T-helper 1 cell treated with Interleukin-12 subunit alpha and Interleukin-12 subunit beta and Interleukin-4 antibody, amounts not matched to agents 30 μg/mL and 1 μg/mL, for 36 hours (primary cell): ENCODE data around the gene VGLL4.
"Not testable (repeated sequence)": the region's sequence is repeated elsewhere in the genome, so short reads cannot be mapped to it uniquely, and the experiment has no call there.

ENCODE experiments used
- H3K27ac Mint-ChIP-seq: one replicate; pipeline ENCODE4 v1.8.0; 2021; ENCODE audit warnings: mild to moderate bottlenecking, mixed read lengths
- H3K27me3 Mint-ChIP-seq: one replicate; pipeline ENCODE4 v1.8.0; 2021; ENCODE audit warnings: low read depth, mixed read lengths
- H3K36me3 Mint-ChIP-seq: one replicate; pipeline ENCODE4 v1.8.0; 2021; ENCODE audit warnings: low read depth, mixed read lengths
- H3K4me1 Mint-ChIP-seq: one replicate; pipeline ENCODE4 v1.8.0; 2021; ENCODE audit warnings: low read depth, mixed read lengths
- H3K4me3 Mint-ChIP-seq: one replicate; pipeline ENCODE4 v1.8.0; 2021; ENCODE audit warnings: mild to moderate bottlenecking, moderate library complexity, mixed read lengths
- H3K9me3 Mint-ChIP-seq: one replicate; pipeline ENCODE4 v1.8.0; 2021; ENCODE audit warnings: mixed read lengths

Gene VGLL4

DNA sequence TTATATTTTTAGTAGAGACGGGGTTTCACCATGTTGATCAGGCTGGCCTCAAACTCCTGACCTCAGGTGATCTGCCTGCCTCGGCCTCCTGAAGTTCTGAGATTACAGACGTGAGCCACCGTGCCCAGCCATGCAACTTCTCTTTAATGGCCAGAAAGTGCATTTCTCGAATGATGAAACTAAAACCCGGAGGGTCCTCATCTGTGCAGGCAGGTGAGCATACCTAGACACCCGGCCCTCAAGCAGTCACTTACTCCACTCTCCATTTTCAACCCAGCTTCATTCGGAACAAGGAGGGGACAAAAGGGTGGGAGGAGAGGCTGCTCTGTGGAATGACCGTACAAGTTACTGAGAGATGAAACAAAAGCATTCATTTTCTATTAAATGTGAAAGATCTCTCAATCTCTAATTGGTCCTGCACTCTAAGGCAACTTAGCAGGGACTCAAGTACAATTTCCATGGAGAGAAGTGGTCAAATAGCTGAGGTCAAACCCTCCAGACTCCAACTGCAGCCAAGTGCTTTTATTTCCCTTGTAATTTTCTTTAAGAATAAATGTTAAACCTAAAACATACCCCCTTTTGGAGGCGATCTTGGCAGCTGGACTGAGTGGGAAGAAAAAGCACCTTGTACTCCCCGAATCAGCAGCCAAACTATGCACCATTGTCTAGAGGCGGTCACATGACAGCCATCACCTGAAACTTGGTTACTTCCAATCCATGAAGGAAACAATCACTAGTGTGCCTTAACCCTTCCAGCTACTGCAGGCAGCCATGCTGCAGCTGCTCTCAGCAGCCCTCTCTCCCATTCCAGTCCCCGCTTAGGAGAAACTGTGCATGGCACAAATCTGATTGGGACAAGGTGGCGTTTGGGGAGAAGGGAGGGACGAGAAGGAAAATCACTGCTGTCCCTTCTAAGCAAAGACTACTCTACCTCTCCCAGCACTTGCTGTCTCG is 62.2 kb downstream of the VGLL4 start:
- Mint-ChIP-seq H3K27me3 (no peaks in the 10 kb centered on the region), H3K36me3 (peaks cover 8% of the 10 kb centered on the region), H3K4me1 (peaks cover 23% of the 10 kb centered on the region), H3K4me3 (no peak overlapping the region), H3K27ac (no peak overlapping the region), H3K9me3 (no peaks in the 10 kb centered on the region)

DNA sequence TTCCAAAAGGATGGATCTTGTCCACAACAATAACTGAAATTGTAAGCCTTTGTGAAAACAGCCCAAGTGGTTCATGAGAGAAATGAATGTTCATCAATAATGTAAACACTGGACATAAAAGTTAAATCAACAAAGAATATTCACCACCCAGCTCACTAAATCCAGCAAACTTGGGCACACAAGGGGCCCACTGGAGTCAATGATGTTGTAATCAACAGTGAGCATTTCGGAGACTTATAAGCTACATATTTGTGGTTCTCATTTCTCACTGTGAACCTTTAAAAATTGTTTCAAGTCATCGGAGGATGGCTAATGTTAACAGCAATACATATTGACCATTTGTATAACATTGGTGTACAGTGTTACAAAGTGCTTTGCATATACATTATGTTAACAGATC is 63.1 kb downstream of the VGLL4 start:
- Mint-ChIP-seq H3K4me3 (no peak overlapping the region), H3K4me1 (peaks cover 22% of the 10 kb centered on the region), H3K27me3 (no peaks in the 10 kb centered on the region), H3K36me3 (peaks cover 8% of the 10 kb centered on the region), H3K27ac (no peak overlapping the region), H3K9me3 (no peaks in the 10 kb centered on the region)

DNA sequence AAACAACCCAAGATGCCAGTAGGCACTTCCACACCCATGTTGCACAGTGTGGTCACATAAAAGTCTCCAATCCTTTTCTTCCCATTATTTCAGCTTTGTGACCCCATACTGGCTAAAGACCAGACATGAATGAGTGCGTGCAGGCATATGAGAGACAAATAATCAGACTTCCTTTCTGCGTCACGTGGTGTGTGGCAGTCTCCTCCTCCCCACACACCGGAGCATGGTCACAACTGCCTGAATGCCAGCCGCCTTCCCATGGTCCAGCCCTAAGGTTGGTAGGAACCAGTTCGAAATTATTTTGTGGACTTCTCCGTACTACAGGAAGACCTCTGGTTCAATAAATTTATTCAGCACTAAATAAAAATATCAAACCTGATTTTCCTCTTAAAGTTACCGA is 65.5 kb downstream of the VGLL4 start:
- Mint-ChIP-seq H3K9me3 (no peaks in the 10 kb centered on the region), H3K27me3 (no peaks in the 10 kb centered on the region), H3K27ac (no peak overlapping the region), H3K36me3 (peaks cover 10% of the 10 kb centered on the region), H3K4me1 (peaks cover 14% of the 10 kb centered on the region), H3K4me3 (no peak overlapping the region)

DNA sequence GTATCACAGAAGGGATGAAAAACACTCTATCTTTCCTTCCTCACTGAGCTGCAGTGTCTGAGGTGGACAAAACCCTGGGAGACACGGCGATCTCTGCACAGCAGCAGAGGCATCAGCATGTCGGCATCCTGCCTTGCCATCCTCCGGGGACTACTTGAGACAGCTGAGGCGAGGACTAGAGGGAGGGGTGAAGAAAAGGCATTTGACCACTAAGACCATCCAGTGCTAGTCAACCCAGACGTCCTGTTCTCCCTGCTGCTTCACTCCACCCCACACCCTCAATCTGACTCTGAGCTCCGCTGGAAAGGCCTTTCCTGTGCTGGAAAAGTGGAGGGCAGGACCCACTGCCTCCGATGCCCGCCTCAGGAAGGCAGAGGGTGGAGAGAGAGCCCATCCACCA is 67.3 kb downstream of the VGLL4 start:
- peaks cover 2% of the 10 kb centered on the region for H3K4me1 Mint-ChIP-seq
- H3K4me3 Mint-ChIP-seq = no peak overlapping the region
- no peaks in the 10 kb centered on the region for H3K9me3 Mint-ChIP-seq
- no peak overlapping the region for H3K27ac Mint-ChIP-seq
- peaks cover 8% of the 10 kb centered on the region for H3K36me3 Mint-ChIP-seq
- H3K27me3 Mint-ChIP-seq = no peaks in the 10 kb centered on the region

DNA sequence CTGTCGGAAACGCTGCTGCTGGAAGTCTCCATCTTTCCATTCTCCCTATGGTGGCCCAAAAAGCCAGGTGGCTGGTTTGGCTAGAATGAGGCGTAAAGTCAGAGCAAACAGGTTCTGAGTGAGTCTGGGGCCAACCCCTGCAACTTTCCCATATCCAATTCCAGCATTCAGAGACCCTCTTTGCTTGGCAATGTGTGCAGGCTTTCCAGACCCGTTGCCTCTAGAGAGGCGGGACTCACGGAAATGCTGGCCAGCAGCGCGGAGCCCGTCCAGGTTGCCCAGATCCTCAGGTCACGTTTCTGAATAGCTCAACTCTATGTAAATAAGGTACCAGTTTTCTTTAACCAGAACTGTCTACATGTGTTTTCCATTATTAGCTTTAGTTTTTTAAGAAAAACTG is 68.0 kb downstream of the VGLL4 start:
- no peak overlapping the region for H3K27ac Mint-ChIP-seq
- H3K27me3 Mint-ChIP-seq = no peaks in the 10 kb centered on the region
- no peak overlapping the region for H3K4me3 Mint-ChIP-seq
- H3K9me3 Mint-ChIP-seq = no peaks in the 10 kb centered on the region
- H3K36me3 Mint-ChIP-seq = peaks cover 8% of the 10 kb centered on the region
- H3K4me1 Mint-ChIP-seq = peaks cover 2% of the 10 kb centered on the region

DNA sequence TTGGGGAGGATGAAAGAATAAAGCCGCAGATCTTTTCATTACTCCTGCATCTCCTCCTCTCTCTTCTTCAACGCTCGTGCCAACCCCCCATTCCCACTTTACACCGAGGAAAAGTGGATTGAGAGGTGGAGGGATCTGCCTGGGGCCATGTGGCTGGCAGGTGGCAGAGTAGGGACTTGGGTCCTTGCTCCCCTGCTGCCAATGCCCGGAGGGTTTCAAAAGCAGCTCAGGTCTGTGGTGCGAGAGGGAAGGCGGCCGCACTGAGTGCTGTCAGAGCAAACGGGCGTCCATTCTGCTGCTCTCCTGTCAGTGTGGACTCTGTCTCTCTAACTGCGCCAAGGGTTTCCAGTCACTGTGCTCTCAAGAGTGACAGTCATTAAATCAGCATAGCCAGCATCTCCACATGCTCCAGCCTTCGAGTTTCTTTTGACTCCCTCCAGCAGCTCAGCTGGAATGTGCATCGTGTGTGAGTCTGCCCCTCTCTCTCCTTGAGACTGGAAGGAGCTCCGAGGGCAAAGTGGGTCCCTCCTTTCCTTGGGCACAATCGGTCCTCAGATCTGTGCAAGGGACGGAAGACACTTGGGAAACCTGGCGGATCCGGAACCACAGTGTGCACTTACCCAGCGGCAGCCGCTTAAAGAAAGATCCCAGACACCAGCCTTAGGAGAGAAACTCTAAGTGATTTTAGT is 68.6 kb downstream of the VGLL4 start:
- H3K27ac Mint-ChIP-seq = no peak overlapping the region
- H3K9me3 Mint-ChIP-seq = no peaks in the 10 kb centered on the region

DNA sequence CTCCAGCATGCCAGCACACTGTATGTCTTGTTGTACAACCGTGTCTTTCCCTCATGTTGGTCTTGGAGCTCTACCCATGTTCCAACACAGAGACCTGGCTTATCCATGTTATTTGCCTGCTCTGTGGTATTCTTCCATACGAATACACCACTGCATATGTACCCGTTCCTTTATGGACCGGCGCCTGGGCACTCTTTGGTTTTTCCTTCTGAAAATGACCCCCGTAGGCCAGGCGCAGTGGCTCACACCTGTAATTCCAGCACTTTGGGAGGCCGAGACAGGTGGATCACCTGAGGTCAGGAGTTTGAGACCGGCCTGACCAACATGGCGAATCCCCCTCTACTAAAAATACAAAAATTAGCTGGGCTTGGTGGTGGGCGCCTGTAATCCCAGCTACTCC is 71.1 kb downstream of the VGLL4 start:
- not testable (repeated sequence) for H3K27me3 Mint-ChIP-seq, H3K4me1 Mint-ChIP-seq, H3K4me3 Mint-ChIP-seq, H3K9me3 Mint-ChIP-seq, H3K36me3 Mint-ChIP-seq, H3K27ac Mint-ChIP-seq

More for the DNA sequence above, 68.6 kb downstream of the VGLL4 start:
- Mint-ChIP-seq H3K36me3 (peaks cover 5% of the 10 kb centered on the region), H3K4me3 (no peak overlapping the region), H3K27me3 (no peaks in the 10 kb centered on the region), H3K4me1 (no peaks in the 10 kb centered on the region)

DNA sequence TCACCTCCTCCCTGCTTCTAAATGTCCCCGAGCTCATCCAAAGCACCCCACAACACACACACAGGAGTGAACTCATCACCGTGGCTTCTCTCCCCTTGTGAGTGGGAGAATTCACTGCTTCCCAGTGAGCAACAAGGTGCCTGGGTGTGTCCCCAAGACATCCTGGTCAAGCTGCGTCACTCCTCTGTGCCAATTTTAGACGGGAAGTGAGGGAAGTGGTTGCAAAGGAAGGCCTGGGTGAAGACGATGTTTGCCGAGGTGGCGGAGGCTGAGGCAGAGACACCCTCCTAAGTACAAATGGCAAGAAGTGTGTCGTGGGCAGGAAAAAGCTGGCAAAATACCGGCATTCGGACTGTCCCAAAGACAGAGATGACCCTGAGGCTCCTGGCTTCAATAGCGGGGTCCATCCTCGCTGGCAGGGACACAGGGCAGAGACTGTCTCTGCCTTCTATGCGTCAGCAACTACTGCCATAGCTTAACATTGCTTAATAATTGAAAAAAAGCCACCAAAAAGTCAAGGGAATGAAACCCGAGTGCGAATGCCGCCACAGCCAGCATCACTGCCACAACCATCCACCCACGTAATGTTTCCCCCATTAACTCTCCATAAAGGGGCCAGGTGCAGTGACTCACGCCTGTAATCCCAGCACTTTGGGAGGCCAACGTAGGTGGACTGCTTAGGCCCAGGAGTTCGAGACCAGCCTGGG is 72.8 kb downstream of the VGLL4 start:
- Mint-ChIP-seq H3K4me1 (no peaks in the 10 kb centered on the region), H3K27ac (no peak overlapping the region), H3K36me3 (peaks cover 5% of the 10 kb centered on the region), H3K9me3 (no peaks in the 10 kb centered on the region), H3K27me3 (no peaks in the 10 kb centered on the region), H3K4me3 (no peak overlapping the region)

DNA sequence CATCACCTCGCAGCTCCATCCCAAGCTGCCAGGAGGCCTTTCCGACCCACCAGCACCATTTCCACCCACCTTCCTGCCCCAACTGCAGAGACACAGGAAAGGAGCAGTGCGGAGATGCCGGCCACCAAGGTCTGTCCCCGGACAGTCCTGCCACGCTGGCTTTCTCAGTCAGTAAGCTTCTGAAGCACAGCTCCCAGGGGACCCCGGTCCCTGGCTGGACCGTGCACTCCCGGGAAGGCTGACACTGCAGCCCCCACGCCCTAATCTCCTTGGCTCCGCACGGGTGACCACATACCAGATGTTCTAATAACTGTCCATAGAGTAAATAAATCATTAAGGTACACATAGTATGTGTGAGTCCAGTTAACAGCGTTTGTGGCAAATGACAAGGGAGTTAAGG is 73.5 kb downstream of the VGLL4 start:
- H3K9me3 Mint-ChIP-seq = no peaks in the 10 kb centered on the region
- no peak overlapping the region for H3K4me3 Mint-ChIP-seq
- peaks cover 5% of the 10 kb centered on the region for H3K36me3 Mint-ChIP-seq
- no peaks in the 10 kb centered on the region for H3K27me3 Mint-ChIP-seq
- H3K4me1 Mint-ChIP-seq = no peaks in the 10 kb centered on the region
- no peak overlapping the region for H3K27ac Mint-ChIP-seq

DNA sequence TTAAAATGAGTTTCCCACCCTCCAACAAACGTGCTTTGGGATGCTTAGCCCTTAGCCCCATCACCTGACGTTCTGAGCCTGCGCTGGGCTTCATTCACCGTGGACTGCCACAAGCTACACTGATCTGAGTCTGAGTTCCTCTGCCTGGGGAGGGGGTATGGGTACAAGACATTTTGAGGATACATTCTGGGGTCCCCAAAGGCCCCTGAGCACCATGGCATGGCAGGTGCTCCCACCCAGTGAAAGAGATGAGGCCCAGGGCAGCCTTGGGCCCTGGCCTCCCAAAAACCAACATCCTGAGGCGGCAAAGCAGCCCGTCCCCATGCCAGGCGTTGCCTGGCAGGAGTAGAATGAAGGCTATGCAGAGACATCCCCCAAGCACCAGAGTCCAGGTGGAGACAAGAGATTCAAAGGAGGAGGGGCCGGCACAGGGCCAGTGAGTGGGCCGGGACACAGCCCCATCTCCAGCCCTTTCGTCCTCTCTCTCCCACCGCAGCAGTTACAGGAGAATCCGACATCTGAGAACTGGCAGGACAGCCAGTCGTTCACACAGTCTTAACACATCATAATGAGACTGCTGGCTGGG is 74.5 kb downstream of the VGLL4 start:
- Mint-ChIP-seq H3K9me3 (no peaks in the 10 kb centered on the region), H3K27me3 (no peaks in the 10 kb centered on the region), H3K36me3 (peaks cover 3% of the 10 kb centered on the region), H3K27ac (no peak overlapping the region), H3K4me1 (no peaks in the 10 kb centered on the region), H3K4me3 (no peak overlapping the region)

DNA sequence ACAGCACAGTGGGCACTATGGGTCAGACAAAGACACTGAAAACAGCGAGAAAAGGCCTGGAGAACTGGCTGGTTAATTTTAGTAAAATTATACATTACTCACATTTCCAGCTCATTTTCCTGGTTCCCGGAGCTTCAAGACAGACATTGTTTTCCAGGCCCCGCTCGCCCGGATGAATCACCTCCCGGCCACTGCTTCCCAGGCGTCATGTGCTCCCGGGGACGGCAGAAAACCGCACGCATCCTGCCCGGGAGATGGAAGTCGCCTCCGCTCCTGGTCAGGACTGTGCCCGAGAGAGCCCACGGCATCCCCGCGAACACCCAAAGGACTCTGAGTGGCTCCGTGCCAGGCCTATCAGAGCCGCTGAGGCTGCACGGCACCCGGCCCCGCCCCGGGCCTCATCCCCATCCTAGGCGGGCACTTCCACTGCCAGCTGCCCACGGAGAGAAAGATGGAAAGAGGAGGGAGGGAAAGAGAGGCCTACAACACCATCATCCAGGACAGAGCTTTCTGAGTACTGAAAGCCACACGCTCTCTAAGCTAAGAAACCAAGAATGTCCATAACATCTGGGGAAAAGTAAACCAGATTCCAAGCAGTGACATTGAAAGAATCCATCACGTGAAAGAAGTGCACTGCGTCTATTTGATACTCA is 75.1 kb downstream of the VGLL4 start:
- peaks cover 5% of the 10 kb centered on the region for H3K36me3 Mint-ChIP-seq
- no peak overlapping the region for H3K27ac Mint-ChIP-seq
- H3K27me3 Mint-ChIP-seq = no peaks in the 10 kb centered on the region
- no peaks in the 10 kb centered on the region for H3K9me3 Mint-ChIP-seq
- no peak overlapping the region for H3K4me3 Mint-ChIP-seq
- H3K4me1 Mint-ChIP-seq = no peaks in the 10 kb centered on the region

DNA sequence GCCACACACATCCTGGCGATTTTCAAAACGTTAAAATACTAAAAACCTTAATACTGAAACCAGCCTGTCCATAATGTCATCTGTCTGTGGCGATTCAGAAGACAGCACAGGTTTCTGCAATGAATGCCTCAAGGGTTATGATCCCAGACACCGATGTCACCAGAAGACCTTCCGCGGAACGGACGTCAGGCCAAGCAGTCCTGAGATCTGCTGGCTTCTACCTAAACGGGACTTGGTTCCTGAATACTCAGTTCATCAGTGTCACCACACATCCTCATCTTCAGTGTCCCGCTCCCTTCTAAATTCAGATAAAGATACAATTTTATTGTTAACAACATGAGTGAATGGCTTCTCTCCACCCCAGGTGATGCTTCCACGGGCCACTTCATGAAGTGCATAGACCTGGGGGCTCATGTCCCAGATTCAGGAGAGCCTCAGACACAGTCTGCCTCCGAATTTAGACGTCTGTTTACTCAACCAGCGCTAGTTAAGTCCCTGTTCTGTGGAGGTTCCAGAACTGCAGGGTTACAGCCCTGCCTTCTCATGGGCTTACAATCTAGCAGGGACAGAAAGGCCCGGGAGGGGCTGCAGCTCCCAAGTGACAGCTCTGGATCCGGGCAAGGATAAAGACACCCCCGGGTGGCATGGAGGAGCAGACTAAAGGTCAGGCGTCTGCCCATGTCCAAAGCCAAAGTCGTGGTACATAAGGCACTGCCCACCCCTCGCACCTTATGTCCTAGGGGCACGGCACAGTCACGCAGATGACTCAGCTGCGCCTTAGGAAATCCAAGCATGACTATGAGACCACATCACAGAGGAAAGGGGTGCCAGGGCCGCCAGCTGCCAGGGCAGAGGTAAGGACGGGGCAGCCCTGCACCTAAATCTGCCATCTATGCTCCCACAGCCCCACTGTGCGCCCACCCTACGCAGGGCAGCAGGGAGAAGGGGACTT is 75.9 kb downstream of the VGLL4 start:
- Mint-ChIP-seq H3K9me3 (no peaks in the 10 kb centered on the region), H3K4me3 (no peak overlapping the region), H3K36me3 (peaks cover 6% of the 10 kb centered on the region), H3K27me3 (no peaks in the 10 kb centered on the region), H3K4me1 (no peaks in the 10 kb centered on the region), H3K27ac (no peak overlapping the region)

DNA sequence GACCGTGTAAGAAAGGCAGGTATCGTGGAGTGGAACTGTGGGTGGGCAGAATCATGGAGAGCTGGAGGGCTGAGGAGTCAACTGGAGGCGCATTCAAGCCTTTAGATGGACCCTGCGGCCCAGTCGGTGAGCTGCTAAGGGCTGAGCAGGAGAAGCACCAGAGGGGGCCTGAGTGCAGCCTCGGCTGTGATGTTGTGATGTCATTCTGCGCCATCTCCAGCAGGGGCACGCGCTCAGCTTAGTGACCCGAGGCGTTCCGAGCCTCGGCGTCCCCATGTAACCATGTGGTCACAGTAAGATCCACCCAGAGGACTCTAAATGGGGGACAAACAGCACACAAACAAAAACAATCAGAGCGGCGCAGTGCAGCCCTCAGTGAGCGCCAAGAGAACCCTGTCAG is 76.8 kb downstream of the VGLL4 start:
- no peaks in the 10 kb centered on the region for H3K4me1 Mint-ChIP-seq
- no peaks in the 10 kb centered on the region for H3K27me3 Mint-ChIP-seq
- H3K36me3 Mint-ChIP-seq = peaks cover 6% of the 10 kb centered on the region
- H3K27ac Mint-ChIP-seq = no peak overlapping the region
- H3K9me3 Mint-ChIP-seq = no peaks in the 10 kb centered on the region
- no peak overlapping the region for H3K4me3 Mint-ChIP-seq
